Neural cell (in vitro differentiated cells): ENCODE measurements around the gene TRAF2. TPM values are rescaled to one million over a fixed set of nuclear protein-coding genes. Genes with fewer than 3 reads are reported as not detected.

Experiments
- H2AFZ ChIP-seq: fragments of 200-600, 300-800 bp; sonication (generic), shearing (Covaris generic); 2 replicates; pipeline ENCODE4 v1.6.0; 2014; ENCODE audit warnings: low read depth, mild to moderate bottlenecking, antibody characterized with exemption, low read length, moderate library complexity
- H3F3A ChIP-seq: fragments of 200-600 bp; shearing (Covaris generic); 2 replicates; pipeline ENCODE4 v1.6.1; 2016; ENCODE audit warnings: mild to moderate bottlenecking, moderate library complexity, mixed read lengths, antibody characterized with exemption, low read length; ENCODE audit not compliant: insufficient read depth, poor library complexity, severe bottlenecking
- H3K27ac ChIP-seq: fragments of 200-600, 300-800 bp; sonication (generic), shearing (Covaris generic); 2 replicates; pipeline ENCODE4 v1.5.1; 2014; ENCODE audit warnings: mild to moderate bottlenecking, low read length, moderate library complexity
- H3K27me3 ChIP-seq: fragments of 300-800, 200-600 bp; sonication (generic), shearing (Covaris generic); 2 replicates; pipeline ENCODE4 v1.6.0; 2014; ENCODE audit warnings: mild to moderate bottlenecking, low read depth, low read length, moderate library complexity; ENCODE audit not compliant: insufficient read depth
- H3K36me3 ChIP-seq: fragments of 300-800, 200-600 bp; sonication (generic), shearing (Covaris generic); 2 replicates; pipeline ENCODE4 v1.5.1; 2014; ENCODE audit warnings: mild to moderate bottlenecking, antibody characterized with exemption, low read length, moderate library complexity; ENCODE audit not compliant: insufficient read depth
- H3K4me2 ChIP-seq: fragments of 300-800, 200-600 bp; sonication (generic), shearing (Covaris generic); 2 replicates; pipeline ENCODE4 v1.6.0; 2014; ENCODE audit warnings: mild to moderate bottlenecking, low read length
- H3K4me3 ChIP-seq: fragments of 300-800, 200-600 bp; sonication (generic), shearing (Covaris generic); 2 replicates; pipeline ENCODE4 v1.5.1; 2014; ENCODE audit warnings: mild to moderate bottlenecking, low read length, moderate library complexity
- H3K79me2 ChIP-seq: fragments of 200-600 bp; shearing (Covaris generic); replicated peaks from 2 replicates; pipeline ENCODE4 v1.6.0; 2014; ENCODE audit warnings: mild to moderate bottlenecking, low read length, moderate library complexity; ENCODE audit not compliant: insufficient read depth
- H3K9ac ChIP-seq: fragments of 300-800, 200-600 bp; sonication (generic), shearing (Covaris generic); 2 replicates; pipeline ENCODE4 v1.6.1; 2016; ENCODE audit warnings: mild to moderate bottlenecking, low read length, mixed read lengths
- H3K9me2 ChIP-seq: fragments of 200-600 bp; shearing (Covaris generic); 2 replicates; pipeline ENCODE4 v1.6.1; 2016; ENCODE audit warnings: mild to moderate bottlenecking, low read length, mixed read lengths; ENCODE audit not compliant: insufficient read depth
- H3K9me3 ChIP-seq: fragments of 200-600, 300-800 bp; sonication (generic), shearing (Covaris generic); 2 replicates; pipeline ENCODE4 v1.6.1; 2016; ENCODE audit warnings: mild to moderate bottlenecking, mixed run types, low read length, moderate library complexity, mixed read lengths
- H4K20me1 ChIP-seq: fragments of 200-600 bp; shearing (Covaris generic); 2 replicates; pipeline ENCODE4 v1.6.1; 2016; ENCODE audit warnings: mild to moderate bottlenecking, mixed run types; ENCODE audit not compliant: insufficient read depth
- EP300 ChIP-seq: fragments of 450-650 bp; conservative IDR thresholded peaks from 2 replicates; pipeline ENCODE4 v1.6.1; 2014; ENCODE audit warnings: antibody characterized with exemption, mild to moderate bottlenecking, moderate library complexity; ENCODE audit not compliant: poor library complexity, severe bottlenecking
- EZH2 ChIP-seq: fragments of 200-600, 300-800 bp; shearing (Covaris generic), sonication (generic); IDR thresholded peaks from 2 replicates; pipeline ENCODE4 v1.6.1; 2014; ENCODE audit warnings: antibody characterized with exemption, low read length, borderline replicate concordance, mild to moderate bottlenecking; ENCODE audit not compliant: insufficient read depth, poor library complexity, severe bottlenecking
- MXI1 ChIP-seq: fragments of 450-650 bp; conservative IDR thresholded peaks from 2 replicates; pipeline ENCODE4 v1.6.1; 2014; ENCODE audit warnings: antibody characterized with exemption, mild to moderate bottlenecking; ENCODE audit not compliant: poor library complexity, severe bottlenecking
- POLR2AphosphoS5 ChIP-seq: IDR thresholded peaks from 2 replicates; pipeline ENCODE4 v1.6.1; 2012
- RAD21 ChIP-seq: fragments of 450-650 bp; conservative IDR thresholded peaks from 2 replicates; pipeline ENCODE4 v1.6.1; 2014; ENCODE audit warnings: antibody characterized with exemption, mild to moderate bottlenecking, moderate library complexity
- SMC3 ChIP-seq: fragments of 450-650 bp; conservative IDR thresholded peaks from 2 replicates; pipeline ENCODE4 v1.6.1; 2014; ENCODE audit warnings: antibody characterized with exemption, mild to moderate bottlenecking, moderate library complexity; ENCODE audit not compliant: poor library complexity
- TAF1 ChIP-seq: IDR thresholded peaks from 2 replicates; pipeline ENCODE4 v1.6.1; 2012; ENCODE audit warnings: low read depth
- polyA plus RNA-seq: library from polyadenylated mRNA; depleted of rRNA; stranded (reverse); fragments of >200 nt; gene quantifications from 2 replicates; pipeline ENCODE4 v1.2.3, GENCODE V29; 2014
- TF ChIP-seq, protein P1 (sequence below): IDR thresholded peaks from 2 replicates; pipeline ENCODE4 v1.6.1; 2012; ENCODE audit warnings: borderline replicate concordance
- TF ChIP-seq, protein P2 (sequence below): fragments of 450-650 bp; IDR thresholded peaks from 2 replicates; pipeline ENCODE4 v1.5.1; 2014; ENCODE audit warnings: antibody characterized with exemption, mild to moderate bottlenecking, moderate library complexity; ENCODE audit not compliant: poor library complexity, severe bottlenecking

Gene TRAF2
- polyA plus RNA-seq, 1 donor from 2014 or later = 14.6 TPM

DNA sequence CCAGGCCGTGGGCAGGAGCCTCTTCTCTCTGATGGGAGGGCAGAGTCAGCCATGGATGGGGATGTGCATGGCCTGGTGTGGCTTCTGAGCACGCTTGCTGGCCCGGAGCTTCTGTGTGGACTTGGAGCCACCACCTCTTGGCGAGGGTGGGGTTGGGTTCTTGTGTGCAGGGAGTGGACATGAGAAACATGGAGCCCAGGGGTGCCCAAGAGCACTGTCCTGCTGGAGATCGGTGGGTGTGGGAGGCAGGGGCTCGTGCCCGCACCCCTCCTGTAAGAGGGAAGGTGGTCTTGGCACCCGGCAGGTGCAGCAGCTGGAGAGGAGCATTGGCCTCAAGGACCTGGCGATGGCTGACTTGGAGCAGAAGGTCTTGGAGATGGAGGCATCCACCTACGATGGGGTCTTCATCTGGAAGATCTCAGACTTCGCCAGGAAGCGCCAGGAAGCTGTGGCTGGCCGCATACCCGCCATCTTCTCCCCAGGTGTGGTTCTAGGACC, 34.5 kb downstream of the TRAF2 start:
- Histone ChIP-seq H3K27ac (no peak overlapping the region), H4K20me1 (no peaks in the 10 kb centered on the region), H3F3A (no peaks in the 10 kb centered on the region), H3K4me2 (no peak overlapping the region), H3K4me3 (no peak overlapping the region), H3K9ac (no peak overlapping the region), H3K79me2 (no peaks in the 10 kb centered on the region), H2AFZ (no peak overlapping the region), H3K9me3 (no peaks in the 10 kb centered on the region), H3K27me3 (no peaks in the 10 kb centered on the region), H3K36me3 (no peaks in the 10 kb centered on the region), H3K9me2 (no peaks in the 10 kb centered on the region)
- TF ChIP-seq POLR2AphosphoS5 = no peak
- TF ChIP-seq, protein P1, sequence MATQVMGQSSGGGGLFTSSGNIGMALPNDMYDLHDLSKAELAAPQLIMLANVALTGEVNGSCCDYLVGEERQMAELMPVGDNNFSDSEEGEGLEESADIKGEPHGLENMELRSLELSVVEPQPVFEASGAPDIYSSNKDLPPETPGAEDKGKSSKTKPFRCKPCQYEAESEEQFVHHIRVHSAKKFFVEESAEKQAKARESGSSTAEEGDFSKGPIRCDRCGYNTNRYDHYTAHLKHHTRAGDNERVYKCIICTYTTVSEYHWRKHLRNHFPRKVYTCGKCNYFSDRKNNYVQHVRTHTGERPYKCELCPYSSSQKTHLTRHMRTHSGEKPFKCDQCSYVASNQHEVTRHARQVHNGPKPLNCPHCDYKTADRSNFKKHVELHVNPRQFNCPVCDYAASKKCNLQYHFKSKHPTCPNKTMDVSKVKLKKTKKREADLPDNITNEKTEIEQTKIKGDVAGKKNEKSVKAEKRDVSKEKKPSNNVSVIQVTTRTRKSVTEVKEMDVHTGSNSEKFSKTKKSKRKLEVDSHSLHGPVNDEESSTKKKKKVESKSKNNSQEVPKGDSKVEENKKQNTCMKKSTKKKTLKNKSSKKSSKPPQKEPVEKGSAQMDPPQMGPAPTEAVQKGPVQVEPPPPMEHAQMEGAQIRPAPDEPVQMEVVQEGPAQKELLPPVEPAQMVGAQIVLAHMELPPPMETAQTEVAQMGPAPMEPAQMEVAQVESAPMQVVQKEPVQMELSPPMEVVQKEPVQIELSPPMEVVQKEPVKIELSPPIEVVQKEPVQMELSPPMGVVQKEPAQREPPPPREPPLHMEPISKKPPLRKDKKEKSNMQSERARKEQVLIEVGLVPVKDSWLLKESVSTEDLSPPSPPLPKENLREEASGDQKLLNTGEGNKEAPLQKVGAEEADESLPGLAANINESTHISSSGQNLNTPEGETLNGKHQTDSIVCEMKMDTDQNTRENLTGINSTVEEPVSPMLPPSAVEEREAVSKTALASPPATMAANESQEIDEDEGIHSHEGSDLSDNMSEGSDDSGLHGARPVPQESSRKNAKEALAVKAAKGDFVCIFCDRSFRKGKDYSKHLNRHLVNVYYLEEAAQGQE = no peak
- no peak for TF ChIP-seq EP300

DNA sequence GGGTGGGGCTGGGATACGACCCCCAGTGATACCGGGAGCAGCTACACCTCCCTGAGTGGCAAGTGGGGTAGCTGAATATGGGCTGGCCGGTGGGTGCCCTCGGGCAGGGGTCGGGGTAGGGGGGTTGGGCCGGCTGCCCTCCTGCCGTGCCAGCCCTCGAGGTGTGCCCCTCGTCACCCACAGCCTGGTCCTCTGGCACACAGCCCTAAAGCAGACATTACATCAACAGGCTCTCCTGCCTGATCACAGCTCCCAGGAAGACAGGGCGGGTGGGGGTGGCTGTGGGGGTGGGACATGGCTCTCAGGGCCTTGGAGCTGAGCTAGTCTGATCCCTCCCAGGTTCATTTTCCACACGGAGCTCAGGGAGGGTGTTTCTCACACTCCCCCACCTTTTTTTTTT, 35.0 kb downstream of the TRAF2 start:
- Histone ChIP-seq H3K9me2 (no peaks in the 10 kb centered on the region), H3F3A (no peaks in the 10 kb centered on the region), H3K4me2 (no peak overlapping the region), H2AFZ (no peak overlapping the region), H3K36me3 (no peaks in the 10 kb centered on the region), H3K27ac (no peak overlapping the region), H3K4me3 (no peak overlapping the region), H3K9ac (no peak overlapping the region), H3K9me3 (no peaks in the 10 kb centered on the region), H4K20me1 (no peaks in the 10 kb centered on the region), H3K27me3 (no peaks in the 10 kb centered on the region), H3K79me2 (no peaks in the 10 kb centered on the region)
- TF ChIP-seq, protein P2, sequence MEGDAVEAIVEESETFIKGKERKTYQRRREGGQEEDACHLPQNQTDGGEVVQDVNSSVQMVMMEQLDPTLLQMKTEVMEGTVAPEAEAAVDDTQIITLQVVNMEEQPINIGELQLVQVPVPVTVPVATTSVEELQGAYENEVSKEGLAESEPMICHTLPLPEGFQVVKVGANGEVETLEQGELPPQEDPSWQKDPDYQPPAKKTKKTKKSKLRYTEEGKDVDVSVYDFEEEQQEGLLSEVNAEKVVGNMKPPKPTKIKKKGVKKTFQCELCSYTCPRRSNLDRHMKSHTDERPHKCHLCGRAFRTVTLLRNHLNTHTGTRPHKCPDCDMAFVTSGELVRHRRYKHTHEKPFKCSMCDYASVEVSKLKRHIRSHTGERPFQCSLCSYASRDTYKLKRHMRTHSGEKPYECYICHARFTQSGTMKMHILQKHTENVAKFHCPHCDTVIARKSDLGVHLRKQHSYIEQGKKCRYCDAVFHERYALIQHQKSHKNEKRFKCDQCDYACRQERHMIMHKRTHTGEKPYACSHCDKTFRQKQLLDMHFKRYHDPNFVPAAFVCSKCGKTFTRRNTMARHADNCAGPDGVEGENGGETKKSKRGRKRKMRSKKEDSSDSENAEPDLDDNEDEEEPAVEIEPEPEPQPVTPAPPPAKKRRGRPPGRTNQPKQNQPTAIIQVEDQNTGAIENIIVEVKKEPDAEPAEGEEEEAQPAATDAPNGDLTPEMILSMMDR = no peak

DNA sequence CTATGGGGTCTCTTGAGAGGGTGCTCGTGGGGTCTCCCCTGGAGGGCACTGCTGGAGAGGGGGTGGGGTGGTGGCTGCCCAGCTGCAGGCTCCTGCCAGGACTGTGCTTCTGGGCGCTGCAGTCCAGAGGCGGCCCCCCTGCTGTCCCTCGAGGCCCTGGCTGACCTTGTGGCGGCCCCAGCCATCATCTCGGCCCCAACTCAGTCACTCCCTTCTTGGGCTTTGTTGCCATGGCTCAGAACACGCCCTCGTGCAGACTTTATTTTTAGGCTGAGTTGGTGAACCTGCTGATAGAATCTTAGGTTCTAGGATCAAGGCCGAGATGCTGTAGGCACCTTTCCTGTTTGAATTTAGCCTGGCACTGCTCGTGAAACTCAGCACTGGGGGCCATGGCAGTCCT, 35.4 kb downstream of the TRAF2 start:
- no peaks in the 10 kb centered on the region for H3K9me3 ChIP-seq
- H3K9me2 ChIP-seq = no peaks in the 10 kb centered on the region
- H3K9ac ChIP-seq = no peak overlapping the region
- H3K36me3 ChIP-seq = no peaks in the 10 kb centered on the region
- TF ChIP-seq TAF1 (no peak), EZH2 (no peak), EP300 (no peak), POLR2AphosphoS5 (no peak), MXI1 (no peak), RAD21 (no peak), SMC3 (no peak)
- TF ChIP-seq, protein P1 = no peak
- TF ChIP-seq, protein P2 = no peak
- no peaks in the 10 kb centered on the region for H4K20me1 ChIP-seq
- H2AFZ ChIP-seq = no peak overlapping the region
- no peaks in the 10 kb centered on the region for H3K79me2 ChIP-seq
- H3F3A ChIP-seq = no peaks in the 10 kb centered on the region
- H3K4me3 ChIP-seq = no peak overlapping the region
- no peak overlapping the region for H3K4me2 ChIP-seq
- H3K27ac ChIP-seq = no peak overlapping the region
- no peaks in the 10 kb centered on the region for H3K27me3 ChIP-seq
